NOMO-1 (cell line): Measurements from ENCODE around the gene DEF6.

Experiments used
- DNase-seq, 2 experiments: peaks; one replicate each; lab custom pipeline; 2025; ENCODE audit not compliant: unreplicated experiment in 2 of 2; lab: John Stamatoyannopoulos, UW

The DEF6 gene, protein sequence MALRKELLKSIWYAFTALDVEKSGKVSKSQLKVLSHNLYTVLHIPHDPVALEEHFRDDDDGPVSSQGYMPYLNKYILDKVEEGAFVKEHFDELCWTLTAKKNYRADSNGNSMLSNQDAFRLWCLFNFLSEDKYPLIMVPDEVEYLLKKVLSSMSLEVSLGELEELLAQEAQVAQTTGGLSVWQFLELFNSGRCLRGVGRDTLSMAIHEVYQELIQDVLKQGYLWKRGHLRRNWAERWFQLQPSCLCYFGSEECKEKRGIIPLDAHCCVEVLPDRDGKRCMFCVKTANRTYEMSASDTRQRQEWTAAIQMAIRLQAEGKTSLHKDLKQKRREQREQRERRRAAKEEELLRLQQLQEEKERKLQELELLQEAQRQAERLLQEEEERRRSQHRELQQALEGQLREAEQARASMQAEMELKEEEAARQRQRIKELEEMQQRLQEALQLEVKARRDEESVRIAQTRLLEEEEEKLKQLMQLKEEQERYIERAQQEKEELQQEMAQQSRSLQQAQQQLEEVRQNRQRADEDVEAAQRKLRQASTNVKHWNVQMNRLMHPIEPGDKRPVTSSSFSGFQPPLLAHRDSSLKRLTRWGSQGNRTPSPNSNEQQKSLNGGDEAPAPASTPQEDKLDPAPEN

DNA sequence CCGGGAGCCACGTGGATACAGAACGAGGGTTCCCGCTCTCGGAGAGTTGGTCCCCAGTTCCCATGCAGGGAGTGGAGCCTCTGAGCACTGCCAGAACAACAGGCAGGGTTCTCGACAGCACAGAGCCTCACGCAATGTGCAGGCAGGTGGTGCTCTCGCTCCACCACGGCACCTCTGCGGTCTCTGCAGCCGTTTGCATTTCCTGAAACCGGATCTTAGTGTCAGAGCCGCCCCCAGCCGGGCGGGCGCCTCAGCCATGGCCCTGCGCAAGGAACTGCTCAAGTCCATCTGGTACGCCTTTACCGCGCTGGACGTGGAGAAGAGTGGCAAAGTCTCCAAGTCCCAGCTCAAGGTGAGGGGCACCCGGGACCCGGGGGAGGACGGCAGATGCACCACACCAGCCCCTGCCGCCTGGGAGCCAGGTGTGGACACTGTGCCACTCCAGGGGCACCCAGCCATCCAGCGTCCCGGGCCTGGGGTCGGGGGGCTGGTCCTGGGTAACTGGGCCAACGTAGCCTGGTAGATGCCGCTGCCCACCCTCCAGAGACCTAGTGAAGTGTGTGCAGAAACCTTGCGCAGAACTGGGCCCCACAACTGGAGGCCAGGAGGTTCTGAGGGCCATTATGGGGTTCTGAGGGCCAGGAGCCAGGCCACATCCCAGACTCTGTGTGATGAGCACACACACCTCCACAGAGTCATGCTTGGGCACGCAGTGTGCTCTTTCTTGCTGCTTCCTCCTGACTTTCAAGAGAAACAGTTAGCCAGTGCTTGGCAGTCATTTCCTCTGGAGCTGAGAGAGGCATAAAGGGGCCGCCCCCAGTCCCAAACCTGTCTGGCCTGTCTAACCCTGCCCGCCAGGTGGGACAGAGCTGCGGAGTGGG is at the start of gene DEF6:
DEF6 (plus strand) TSS at position 218 of the 881 bp plus-strand sequence; CDS start at position 257, 39 bp downstream.
- DNase-seq = peak; percentile 91 to 93

DNA sequence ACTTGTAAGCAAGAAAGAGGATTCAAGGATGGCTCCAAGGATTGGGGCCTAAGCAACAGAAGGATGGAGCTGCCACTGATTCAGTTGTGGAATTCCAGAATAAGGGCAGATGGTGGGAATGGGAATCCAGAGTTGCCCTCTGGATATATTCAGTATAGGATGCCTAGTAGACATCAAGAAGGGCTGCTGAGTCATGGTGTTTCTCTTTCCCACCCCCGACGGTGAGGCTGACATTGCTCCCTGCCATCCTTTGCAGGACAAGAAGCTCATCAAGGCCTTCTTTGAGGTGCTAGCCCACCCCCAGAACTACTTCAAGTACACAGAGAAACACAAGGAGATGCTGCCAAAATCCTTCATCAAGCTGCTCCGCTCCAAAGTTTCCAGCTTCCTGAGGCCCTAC is 49.3 kb upstream of the DEF6 start:
- no peak for DNase-seq

- DNase-seq = no peak
Observed at GRCh38 chr6:35248965-35249364, 48.7 kb upstream of the DEF6 start.

GRCh38 chr6:35251949-35252348 is 45.7 kb upstream of the DEF6 start:
- no peak for DNase-seq

DNA sequence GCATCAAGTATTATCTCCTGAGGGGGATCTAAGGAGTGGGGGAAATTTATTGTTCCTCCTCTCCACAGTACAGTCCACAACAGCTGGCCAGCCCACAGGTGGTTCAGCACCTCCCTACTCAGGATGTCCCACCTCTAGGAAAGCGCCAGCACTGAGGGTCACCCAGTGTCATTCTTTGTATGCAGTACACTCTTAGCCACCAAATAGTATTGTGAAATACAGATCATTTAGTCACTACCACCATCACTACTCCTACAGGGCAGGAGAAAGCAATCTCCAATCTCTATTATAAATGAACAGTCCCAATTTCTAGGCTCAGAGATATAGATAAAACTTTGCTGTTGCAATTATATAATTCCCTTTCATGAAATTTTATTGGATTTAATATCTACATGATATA is 44.4 kb upstream of the DEF6 start:
- DNase-seq = no peak

- DNase-seq = no peak
Observed at GRCh38 chr6:35258336-35258735, 39.3 kb upstream of the DEF6 start.

- peak; percentile 32 to 57 for DNase-seq
Observed at GRCh38 chr6:35258858-35259193, 38.8 kb upstream of the DEF6 start.

GRCh38 chr6:35259194-35259947 is 38.2 kb upstream of the DEF6 start, which contains the start of gene ZNF76:
TSS of gene ZNF76 (plus strand) at chr6:35259735. CDS start at chr6:35281152, 21,417 bp downstream.
- peak; percentile 92 to 93 for DNase-seq

GRCh38 chr6:35259948-35260590 is 37.5 kb upstream of the DEF6 start:
- peak; percentile 37 to 65 for DNase-seq

GRCh38 chr6:35260591-35261570 is 36.7 kb upstream of the DEF6 start:
- no peak for DNase-seq

GRCh38 chr6:35262596-35262995 is 35.0 kb upstream of the DEF6 start:
- no peak for DNase-seq

DNA sequence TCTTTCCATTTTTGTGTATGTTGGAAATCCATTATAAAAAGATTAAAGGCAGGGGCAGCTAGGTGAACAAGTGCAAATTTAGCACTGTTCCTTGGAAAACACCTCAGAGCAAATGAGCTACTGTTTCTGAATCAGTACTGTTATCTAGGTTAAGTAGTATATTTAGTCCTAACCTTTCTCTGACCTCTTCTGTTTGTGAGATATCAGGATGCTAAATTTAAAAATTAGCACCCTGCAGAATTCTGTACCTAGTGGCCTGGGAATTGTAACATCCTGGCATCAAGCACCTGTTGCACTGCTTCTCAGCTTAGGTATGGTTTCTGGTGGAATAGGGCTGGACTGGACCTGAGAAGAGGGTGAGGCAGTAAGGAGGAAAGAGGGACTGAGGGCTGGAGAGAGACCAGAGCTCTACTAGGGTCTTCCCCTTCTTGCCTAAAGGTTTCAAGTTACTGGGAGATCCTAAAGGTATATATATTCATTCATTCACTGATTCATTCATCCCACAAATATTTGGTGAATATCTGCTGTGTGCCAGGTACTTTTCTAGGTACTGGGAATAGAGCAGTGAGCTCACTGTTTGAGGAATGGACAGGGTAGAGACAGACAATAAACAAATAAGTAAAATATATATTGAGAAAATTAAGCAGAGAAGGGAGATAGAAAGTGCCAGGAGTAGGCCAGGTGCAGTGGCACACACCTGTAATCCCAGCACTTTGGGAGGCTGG is 32.9 kb upstream of the DEF6 start:
- DNase-seq = no peak

GRCh38 chr6:35265523-35265922 is 32.1 kb upstream of the DEF6 start:
- DNase-seq = no peak

GRCh38 chr6:35267446-35267845 is 30.2 kb upstream of the DEF6 start:
- no peak for DNase-seq

- no peak for DNase-seq
Observed at GRCh38 chr6:35267897-35268296, 29.7 kb upstream of the DEF6 start.

GRCh38 chr6:35272005-35272404 is 25.6 kb upstream of the DEF6 start:
- no peak for DNase-seq

DNA sequence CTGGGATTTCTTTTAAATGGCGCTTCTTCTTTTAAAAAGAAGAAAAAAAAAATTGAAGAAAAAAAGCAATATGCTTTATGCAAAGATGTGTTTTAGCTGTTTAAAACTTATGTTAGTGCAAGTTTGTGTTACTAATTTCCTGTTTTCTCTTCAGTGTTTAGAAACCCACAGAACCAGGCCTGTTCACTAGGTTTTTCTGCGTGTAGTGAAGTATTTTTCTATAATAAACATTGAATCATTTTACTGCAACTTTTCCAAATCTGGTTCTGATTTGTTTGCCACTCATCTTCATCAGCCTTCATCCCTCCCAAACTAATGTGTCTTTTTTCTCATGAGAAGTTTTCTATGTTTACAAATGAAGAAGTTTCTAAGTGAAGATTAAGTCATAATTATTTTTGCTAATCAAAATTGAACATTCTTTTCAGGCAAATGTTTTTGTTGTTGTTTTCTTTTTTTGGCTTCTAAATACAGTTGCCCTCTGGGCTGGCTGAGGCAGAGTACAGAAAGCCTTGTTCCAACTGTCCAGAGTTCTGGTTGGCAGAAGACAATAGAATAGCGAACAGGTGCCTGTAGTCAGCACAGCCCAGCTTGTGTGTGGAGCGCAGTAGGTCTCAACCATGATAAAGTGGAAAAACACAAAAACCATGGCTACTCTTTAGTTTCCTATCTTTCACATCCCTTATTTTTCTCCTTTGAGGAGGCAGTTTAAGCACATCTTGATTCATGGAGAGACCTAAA is 23.6 kb upstream of the DEF6 start:
- no peak for DNase-seq
